IMR-90 (cell line): Measurements from ENCODE around the gene COL6A3. TPM values are rescaled to one million over a fixed set of nuclear protein-coding genes. Genes with fewer than 3 reads are reported as not detected.

Source experiments
- ATAC-seq: fragments of 200-7000 bp; cut with Tn5 transposase; 2 replicates; pipeline ENCODE4 v1.9.1; 2020; ENCODE audit warnings: low read depth, mild to moderate bottlenecking, moderate library complexity
- BruUV-seq: library from RNA; stranded (reverse); fragments of 400-500 nt; replicated peaks from 2 replicates; lab custom pipeline; 2021; lab: Mats Ljungman, UMichigan
- CTCF ChIA-PET: fragments of 300-600 bp; formaldehyde crosslinking; extraction: SDS; loops from one replicate; lab custom pipeline; 2021; ENCODE audit warnings: antibody characterized with exemption; lab: Yijun Ruan, JAX
- POLR2A ChIA-PET: fragments of 300-600 bp; sonication (Branson Sonifier 250); formaldehyde crosslinking; loops from one replicate; lab custom pipeline; 2022; ENCODE audit warnings: antibody characterized with exemption; ENCODE audit not compliant: unreplicated experiment; lab: Charles Lee
- DNase-seq: peaks from one replicate; pipeline ENCODE4 v3.0.0; 2013
- H2AFZ ChIP-seq: replicated peaks from 2 replicates; pipeline ENCODE3; 2013; ENCODE audit warnings: low read length, mild to moderate bottlenecking; ENCODE audit not compliant: poor library complexity
- H2AK5ac ChIP-seq: 2 replicates; pipeline ENCODE4 v1.6.1; 2013; ENCODE audit warnings: low read depth, low read length, inconsistent platforms
- H2AK9ac ChIP-seq: replicated peaks from 2 replicates; pipeline ENCODE3; 2013; ENCODE audit warnings: mild to moderate bottlenecking, low read depth, low read length, moderate library complexity; ENCODE audit not compliant: poor library complexity
- H2BK120ac ChIP-seq: 2 replicates; pipeline ENCODE4 v1.6.1; 2013; ENCODE audit warnings: low read depth, low read length, inconsistent platforms
- H2BK15ac ChIP-seq: 3 replicates; pipeline ENCODE4 v1.6.1; 2013; ENCODE audit warnings: low read depth, low read length, inconsistent platforms
- H2BK20ac ChIP-seq: 2 replicates; pipeline ENCODE4 v1.6.1; 2013; ENCODE audit warnings: low read depth, mild to moderate bottlenecking, inconsistent platforms, low read length, moderate library complexity
- H2BK5ac ChIP-seq: 2 replicates; pipeline ENCODE4 v1.6.1; 2013; ENCODE audit warnings: mild to moderate bottlenecking, low read depth, low read length, inconsistent platforms; ENCODE audit not compliant: poor library complexity, severe bottlenecking
- H3K14ac ChIP-seq: replicated peaks from 2 replicates; pipeline ENCODE4 v1.6.1; 2013; ENCODE audit warnings: low read depth, low read length, inconsistent platforms
- H3K18ac ChIP-seq: 2 replicates; pipeline ENCODE4 v1.6.1; 2013; ENCODE audit warnings: low read depth, low read length, control low read depth
- H3K23ac ChIP-seq: 2 replicates; pipeline ENCODE4 v1.6.1; 2013; ENCODE audit warnings: low read depth, low read length, inconsistent platforms
- H3K27ac ChIP-seq: 2 replicates; pipeline ENCODE4 v1.5.1; 2013; ENCODE audit warnings: mild to moderate bottlenecking, control low read depth, low read length; ENCODE audit not compliant: insufficient read depth
- H3K27me3 ChIP-seq: 2 replicates; pipeline ENCODE4 v1.6.1; 2013; ENCODE audit warnings: low read length; ENCODE audit not compliant: control insufficient read depth, insufficient read depth
- H3K36me3 ChIP-seq: 2 replicates; pipeline ENCODE4 v1.6.1; 2013; ENCODE audit warnings: low read length, mixed read lengths; ENCODE audit not compliant: control insufficient read depth, insufficient read depth
- H3K4ac ChIP-seq: 2 replicates; pipeline ENCODE4 v1.6.1; 2013; ENCODE audit warnings: low read depth, low read length, inconsistent platforms
- H3K4me1 ChIP-seq: 2 replicates; pipeline ENCODE4 v1.6.1; 2013; ENCODE audit warnings: low read length, mixed read lengths; ENCODE audit not compliant: control insufficient read depth, insufficient read depth
- H3K4me2 ChIP-seq: 2 replicates; pipeline ENCODE4 v1.6.1; 2013; ENCODE audit warnings: low read depth, mild to moderate bottlenecking, control low read depth, low read length, moderate library complexity
- H3K4me3 ChIP-seq: 2 replicates; pipeline ENCODE4 v1.5.1; 2013; ENCODE audit warnings: low read depth, mild to moderate bottlenecking, control low read depth, low read length, moderate library complexity; ENCODE audit not compliant: insufficient read depth
- H3K56ac ChIP-seq: 2 replicates; pipeline ENCODE4 v1.6.1; 2013; ENCODE audit warnings: low read length, inconsistent platforms; ENCODE audit not compliant: insufficient read depth; ENCODE audit errors: extremely low read depth
- H3K79me1 ChIP-seq, 2 experiments: 2 replicates each; pipeline ENCODE4 v1.6.1; 2013; ENCODE audit warnings: low read length in 2 of 2, inconsistent platforms in 1 of 2, low read depth in 1 of 2
- H3K9ac ChIP-seq: 2 replicates; pipeline ENCODE4 v1.6.1; 2013; ENCODE audit warnings: low read depth, low read length, control low read depth
- H3K9me1 ChIP-seq: 2 replicates; pipeline ENCODE4 v1.6.1; 2013; ENCODE audit warnings: low read length, inconsistent platforms; ENCODE audit not compliant: insufficient read depth
- H3K9me3 ChIP-seq: 2 replicates; pipeline ENCODE4 v1.6.1; 2013; ENCODE audit warnings: low read length; ENCODE audit not compliant: control insufficient read depth, insufficient read depth
- H4K20me1 ChIP-seq: 2 replicates; pipeline ENCODE4 v1.6.1; 2013; ENCODE audit warnings: low read length, inconsistent platforms; ENCODE audit not compliant: insufficient read depth
- H4K5ac ChIP-seq: 2 replicates; pipeline ENCODE4 v1.6.1; 2013; ENCODE audit warnings: mild to moderate bottlenecking, low read depth, low read length, control low read depth
- H4K8ac ChIP-seq, 2 experiments: 2 replicates each; pipeline ENCODE4 v1.6.1; 2013; ENCODE audit warnings: low read depth in 2 of 2, low read length in 2 of 2, control low read depth in 1 of 2, inconsistent platforms in 1 of 2
- H4K91ac ChIP-seq: 2 replicates; pipeline ENCODE4 v1.6.1; 2013; ENCODE audit warnings: low read depth, low read length, inconsistent platforms; ENCODE audit not compliant: insufficient read depth
- POLR2A ChIP-seq: IDR thresholded peaks from 2 replicates; pipeline ENCODE4 v1.6.1; 2012; ENCODE audit warnings: mild to moderate bottlenecking, low read depth, low read length
- RAD21 ChIP-seq: IDR thresholded peaks from 2 replicates; pipeline ENCODE4 v1.6.1; 2012; ENCODE audit warnings: low read length, improper control_type of control experiment
- RCOR1 ChIP-seq: IDR thresholded peaks from 2 replicates; pipeline ENCODE4 v1.6.1; 2012; ENCODE audit warnings: mild to moderate bottlenecking, low read length, improper control_type of control experiment; ENCODE audit not compliant: insufficient replicate concordance
- WGBS, 2 experiments: methylation state at CpG; one replicate each; pipeline versions ENCODE4 v1.1.5 to v1.1.7; 2013; ENCODE audit warnings: missing lambda C conversion rate in 2 of 2; ENCODE audit not compliant: insufficient read length in 1 of 2; ENCODE audit errors: extremely low coverage in 2 of 2; 5-methylcytosine and 5-hydroxymethylcytosine counted together
- dilution Hi-C: fragments of 300-500 bp; cut with HindIII; formaldehyde crosslinking; loops from one replicate; pipeline ENCODE4 v1.14.3; 2018; ENCODE audit warnings: low sequenced_read_pairs; ENCODE audit not compliant: unreplicated experiment
- in situ Hi-C: fragments of 300-500 bp; cut with MboI; formaldehyde crosslinking; loops from 3 replicates; pipeline ENCODE4 v1.14.3; 2019; ENCODE audit warnings: low sequenced_read_pairs, inconsistent platforms, mixed read lengths
- intact Hi-C: fragments of 100-400 bp; cut with micrococcal nuclease; formaldehyde crosslinking; loops from 2 replicates; pipeline ENCODE4 v1.10.0; 2022
- polyA plus RNA-seq, 3 experiments: library from polyadenylated mRNA; depleted of rRNA; stranded (reverse); fragments of >200 nt; gene quantifications; 2 replicates each; pipeline ENCODE4 v1.2.3, GENCODE V29; 2012; ENCODE audit warnings: low replicate concordance in 1 of 3
- total RNA-seq: library from RNA; depleted of rRNA; stranded (reverse); fragments of >200 nt; gene quantifications from 2 replicates; pipeline ENCODE4 v1.2.3, GENCODE V29; 2012

COL6A3 gene
- total and polyA plus RNA-seq, 2 of the 4 experiments (the other 2 are of a cell fraction), result 964 to 1,855 TPM

- DNase-seq, result no peak
- Histone ChIP-seq H2AK5ac (no peak overlapping the region), H4K5ac (no peak overlapping the region), H3K27ac (no peak overlapping the region), H3K79me1 (peaks cover 21 to 76% of the 10 kb centered on the region in 2 experiments), H2BK20ac (no peak overlapping the region), H2AFZ (no peak overlapping the region), H4K8ac (no peak overlapping the region), H3K14ac (no peak overlapping the region), H3K18ac (no peak overlapping the region), H2AK9ac (no peak overlapping the region), H3K4me1 (peaks cover 22% of the 10 kb centered on the region), H3K4ac (no peak overlapping the region), H3K9me1 (peaks cover 32% of the 10 kb centered on the region), H3K56ac (no peak overlapping the region), H2BK120ac (no peak overlapping the region), H4K20me1 (peaks cover 98% of the 10 kb centered on the region), H2BK15ac (no peak overlapping the region), H4K91ac (no peak overlapping the region), H3K4me3 (no peak overlapping the region), H3K23ac (no peak overlapping the region), H3K36me3 (peaks cover 71% of the 10 kb centered on the region), H2BK5ac (no peak overlapping the region), H3K9me3 (no peaks in the 10 kb centered on the region), H3K27me3 (no peaks in the 10 kb centered on the region), H3K4me2 (no peak overlapping the region), H3K9ac (no peak overlapping the region)
- no CpG with 5 or more reads among the region's 1 CpG for WGBS, 2 experiments
- BruUV-seq, result no TSS peak
- intact Hi-C loops (no loop called here), in situ Hi-C loops (no loop called here), dilution Hi-C loops (no loop called here)
- ChIA-PET CTCF (no interaction called here), POLR2A (no interaction called here)
- no peak for TF ChIP-seq RAD21
- TF ChIP-seq POLR2A, result peak; percentile 6; the same call in 1 of the 2 replicates
- TF ChIP-seq RCOR1, result no peak
- 0 out of 2 replicates have a peak, but pooled peaks have one; percentile 4 for ATAC-seq
These were observed 21.8 kb downstream of the COL6A3 start for GRCh38 chr2:237392186-237392585.
